Esophagus muscularis mucosa (tissue), 4 donors: ENCODE data around the gene RMDN2. TPM values are rescaled to one million over a fixed set of nuclear protein-coding genes. Genes with fewer than 3 reads are reported as not detected.

ENCODE experiments used
- DNase-seq: peaks from one replicate; pipeline ENCODE4 v3.0.0-alpha.2; 2017; ENCODE audit errors: extremely low spot score
- H3K27ac ChIP-seq, 4 donors: fragments of 200-600 bp; sonication (generic); replicated peaks in 1 of 4; 1 replicate in 3 of 4; 2 replicates in 1 of 4; pipeline ENCODE4 v1.5.1; 2016 to 2019; ENCODE audit warnings: mild to moderate bottlenecking in 1 of 4
- H3K27me3 ChIP-seq, 4 donors: fragments of 200-600 bp; sonication (generic); one replicate each; pipeline versions ENCODE4 v1.5.1 to v1.6.0; 2016 to 2019
- H3K36me3 ChIP-seq, 4 donors: fragments of 200-600 bp; sonication (generic); one replicate each; pipeline ENCODE4 v1.5.1; 2016 to 2019
- H3K4me1 ChIP-seq, 4 donors: fragments of 200-600 bp; sonication (generic); one replicate each; pipeline ENCODE4 v1.5.1; 2016 to 2019
- H3K4me3 ChIP-seq, 4 donors: fragments of 200-600 bp; sonication (generic); 1 replicate in 2 of 4; 2 replicates in 2 of 4; pipeline ENCODE4 v1.5.1; 2016 to 2019; ENCODE audit warnings: mild to moderate bottlenecking in 4 of 4, moderate library complexity in 1 of 4
- H3K9me3 ChIP-seq, 4 donors: fragments of 200-600 bp; sonication (generic); 1 replicate in 3 of 4; 2 replicates in 1 of 4; pipeline ENCODE4 v1.5.1; 2016 to 2019
- EP300 ChIP-seq: sonication (generic); formaldehyde crosslinking; IDR thresholded peaks from one replicate; pipeline ENCODE4 v1.6.1; 2017; ENCODE audit warnings: antibody characterized with exemption
- POLR2A ChIP-seq: fragments of 450-650 bp; IDR thresholded peaks from one replicate; pipeline ENCODE4 v1.6.1; 2017; ENCODE audit warnings: antibody characterized with exemption, moderate library complexity, mild to moderate bottlenecking, low read depth
- POLR2AphosphoS5 ChIP-seq, 2 donors: sonication (generic); formaldehyde crosslinking; IDR thresholded peaks; one replicate each; pipeline ENCODE4 v1.6.1; 2017; ENCODE audit warnings: antibody characterized with exemption in 2 of 2
- WGBS: methylation state at CpG from one replicate; pipeline ENCODE4 v1.1.5; 2018; 5-methylcytosine and 5-hydroxymethylcytosine counted together
- intact Hi-C: fragments of 100-400 bp; cut with DNase I; formaldehyde crosslinking; loops from one replicate; pipeline ENCODE4 v1.15.1; 2023
- total RNA-seq, 4 donors: library from RNA; depleted of rRNA; stranded (reverse); fragments of >200 nt; gene quantifications; one replicate each; pipeline versions ENCODE4 v1.1.0 to v1.2.1, GENCODE V29; 2016
- TF ChIP-seq, protein P1 (sequence below), 3 experiments: fragments of 200-600 bp in 2 of 3; fragments of 450-650 bp in 1 of 3; sonication (generic) in 2 of 3; IDR thresholded peaks; one replicate each; pipeline ENCODE4 v1.5.1; 2017 to 2019; ENCODE audit warnings: antibody characterized with exemption in 3 of 3, mild to moderate bottlenecking in 2 of 3, moderate library complexity in 1 of 3

Gene RMDN2
- total RNA-seq, 4 donors from 2014 or later: 11.0 to 22.8 (median 13.2) TPM

DNA sequence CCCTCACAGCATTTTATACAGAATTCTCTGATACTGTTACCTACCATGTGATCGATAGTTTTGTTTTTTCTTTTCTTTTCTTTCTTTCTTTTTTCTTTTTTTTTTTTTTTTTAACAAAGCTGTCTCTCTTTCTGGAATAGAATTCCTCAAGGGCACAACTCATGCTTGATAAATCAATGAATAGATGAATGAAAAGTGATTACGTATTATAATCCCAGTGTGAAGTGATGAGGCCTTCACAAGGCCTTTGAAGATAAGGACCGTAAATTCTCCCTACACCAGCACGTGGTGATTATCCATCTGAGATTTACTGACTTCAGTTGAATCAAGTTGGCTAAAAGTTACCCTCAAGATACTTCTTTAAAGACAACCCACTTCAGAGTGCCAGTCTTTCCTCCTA is 46.6 kb upstream of the RMDN2 start:
- peaks cover 5 to 32% (median 24%) of the 10 kb centered on the region in 4 donors for H3K4me1 ChIP-seq
- no peak overlapping the region for H3K27ac ChIP-seq
- H3K4me3 ChIP-seq: no peak overlapping the region
- no peaks in the 10 kb centered on the region for H3K36me3 ChIP-seq
- H3K27me3 ChIP-seq: no peaks in the 10 kb centered on the region
- no peaks in the 10 kb centered on the region for H3K9me3 ChIP-seq
- 86% methylated on average over 3 of the region's 4 CpGs for WGBS
- intact Hi-C loops: loop anchor here (5.0 kb wide), 3 partner anchors 46 to 481 kb away; no protein-coding TSS in a partner anchor
- TF ChIP-seq, protein P1, sequence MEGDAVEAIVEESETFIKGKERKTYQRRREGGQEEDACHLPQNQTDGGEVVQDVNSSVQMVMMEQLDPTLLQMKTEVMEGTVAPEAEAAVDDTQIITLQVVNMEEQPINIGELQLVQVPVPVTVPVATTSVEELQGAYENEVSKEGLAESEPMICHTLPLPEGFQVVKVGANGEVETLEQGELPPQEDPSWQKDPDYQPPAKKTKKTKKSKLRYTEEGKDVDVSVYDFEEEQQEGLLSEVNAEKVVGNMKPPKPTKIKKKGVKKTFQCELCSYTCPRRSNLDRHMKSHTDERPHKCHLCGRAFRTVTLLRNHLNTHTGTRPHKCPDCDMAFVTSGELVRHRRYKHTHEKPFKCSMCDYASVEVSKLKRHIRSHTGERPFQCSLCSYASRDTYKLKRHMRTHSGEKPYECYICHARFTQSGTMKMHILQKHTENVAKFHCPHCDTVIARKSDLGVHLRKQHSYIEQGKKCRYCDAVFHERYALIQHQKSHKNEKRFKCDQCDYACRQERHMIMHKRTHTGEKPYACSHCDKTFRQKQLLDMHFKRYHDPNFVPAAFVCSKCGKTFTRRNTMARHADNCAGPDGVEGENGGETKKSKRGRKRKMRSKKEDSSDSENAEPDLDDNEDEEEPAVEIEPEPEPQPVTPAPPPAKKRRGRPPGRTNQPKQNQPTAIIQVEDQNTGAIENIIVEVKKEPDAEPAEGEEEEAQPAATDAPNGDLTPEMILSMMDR (IDR thresholded peaks at IDR 0.05): no peak
- no peak for DNase-seq

DNA sequence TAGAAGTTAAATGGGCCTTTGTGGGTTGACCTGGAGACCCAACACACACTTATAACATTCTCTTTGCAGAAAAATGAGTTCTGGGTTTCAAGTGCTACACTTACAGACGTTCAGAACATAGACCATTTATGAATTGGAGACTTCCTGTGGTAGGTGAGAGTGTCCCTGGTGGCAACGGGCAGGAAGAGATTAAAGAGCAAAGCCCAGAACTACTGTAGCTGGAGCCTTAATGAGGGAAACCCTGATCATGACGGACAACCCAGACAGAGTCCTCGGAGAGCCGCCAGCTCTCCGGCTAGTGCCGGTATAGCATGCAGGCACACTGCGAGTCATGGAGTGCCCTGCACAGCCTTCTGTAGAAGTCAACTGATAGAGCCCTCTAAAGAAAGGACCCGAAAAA is 44.5 kb upstream of the RMDN2 start:
- Histone ChIP-seq H3K36me3 (no peaks in the 10 kb centered on the region), H3K9me3 (no peaks in the 10 kb centered on the region), H3K27ac (no peak overlapping the region), H3K4me1 (peaks cover 0 to 18% (median 14%) of the 10 kb centered on the region in 4 donors), H3K27me3 (no peaks in the 10 kb centered on the region), H3K4me3 (no peak overlapping the region)
- TF ChIP-seq POLR2AphosphoS5 (IDR thresholded peaks at IDR 0.05): no peak
- TF ChIP-seq, protein P1 (IDR thresholded peaks at IDR 0.05): no peak
- no peak for TF ChIP-seq POLR2A
- no peak for TF ChIP-seq EP300
- DNase-seq: no peak
- WGBS: 71% methylated on average over 9 of the region's 9 CpGs
- intact Hi-C loops: no loop called here

DNA sequence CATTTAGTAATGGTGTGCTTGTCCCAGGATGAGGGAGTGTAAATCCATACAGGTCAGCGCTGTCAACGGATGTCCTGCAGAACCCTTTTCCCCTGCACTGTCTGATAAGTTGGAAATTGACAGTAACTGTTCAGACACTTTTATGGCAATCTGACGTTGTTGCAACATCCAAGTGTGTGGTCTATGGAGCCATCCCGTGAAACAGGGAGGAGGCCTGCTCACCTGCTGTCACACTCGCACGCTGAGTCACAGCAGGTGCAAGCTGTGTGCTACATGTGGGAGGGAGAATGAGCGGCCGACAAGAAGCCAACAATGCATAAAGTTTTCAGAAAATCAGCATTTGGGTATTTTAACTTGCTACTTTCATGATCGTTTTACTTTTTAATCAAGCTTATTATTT is 43.7 kb upstream of the RMDN2 start:
- Histone ChIP-seq H3K27me3 (no peaks in the 10 kb centered on the region), H3K36me3 (no peaks in the 10 kb centered on the region), H3K27ac (no peak overlapping the region), H3K9me3 (no peaks in the 10 kb centered on the region), H3K4me3 (no peak overlapping the region), H3K4me1 (peaks cover 0 to 10% (median 6%) of the 10 kb centered on the region in 4 donors)
- no peak for DNase-seq
- WGBS: 81% methylated on average over 9 of the region's 9 CpGs
- intact Hi-C loops: no loop called here
- no peak for TF ChIP-seq POLR2AphosphoS5 (IDR thresholded peaks at IDR 0.05)
- TF ChIP-seq, protein P1 (IDR thresholded peaks at IDR 0.05): no peak
- TF ChIP-seq POLR2A: no peak
- TF ChIP-seq EP300: no peak

DNA sequence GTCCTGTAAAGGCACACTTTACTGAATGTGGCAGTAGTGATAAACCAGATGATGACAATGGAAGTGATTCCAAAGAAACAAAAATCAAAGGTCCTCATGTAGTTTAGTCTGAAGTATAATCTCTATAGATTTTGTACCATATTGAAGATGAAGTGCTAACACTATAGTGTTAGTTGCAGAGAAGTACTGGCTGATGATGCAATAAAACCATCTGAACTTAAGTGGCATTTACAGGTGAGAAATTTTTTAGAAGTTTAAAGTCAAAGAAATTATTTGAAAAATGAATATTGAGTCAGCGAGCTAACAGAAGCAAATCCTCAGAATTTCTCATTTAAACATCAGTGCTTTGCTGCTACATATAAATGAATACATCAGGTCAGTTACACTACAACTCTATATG is 43.1 kb upstream of the RMDN2 start:
- DNase-seq: no peak
- no peak for TF ChIP-seq POLR2A
- TF ChIP-seq, protein P1 (IDR thresholded peaks at IDR 0.05): no peak
- intact Hi-C loops: no loop called here
- H3K27me3 ChIP-seq: no peaks in the 10 kb centered on the region
- peaks cover 0 to 4% (median 3%) of the 10 kb centered on the region in 4 donors for H3K4me1 ChIP-seq
- H3K36me3 ChIP-seq: no peaks in the 10 kb centered on the region
- 88% methylated on average over 1 of the region's 1 CpG for WGBS
- H3K9me3 ChIP-seq: no peaks in the 10 kb centered on the region
- H3K27ac ChIP-seq: no peak overlapping the region
- H3K4me3 ChIP-seq: no peak overlapping the region

DNA sequence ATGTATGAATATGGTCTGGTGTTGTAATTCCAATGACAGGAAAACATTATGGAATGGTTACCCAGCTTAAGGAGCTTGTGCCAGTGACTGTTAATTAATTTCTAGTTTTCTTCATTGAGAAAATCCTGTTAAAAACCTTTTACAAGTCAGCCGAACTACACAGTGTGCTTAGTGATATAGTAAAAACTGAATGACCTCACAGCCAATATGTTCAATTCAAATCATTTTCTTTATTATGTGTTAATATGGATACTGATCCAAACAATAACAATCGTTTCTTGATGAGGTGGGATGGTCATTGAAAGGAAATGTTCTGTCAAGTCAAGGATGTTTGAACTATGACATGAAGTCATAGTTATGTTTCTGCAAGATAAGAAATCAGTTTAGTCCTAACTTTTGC is 41.6 kb upstream of the RMDN2 start:
- Histone ChIP-seq H3K27me3 (no peaks in the 10 kb centered on the region), H3K9me3 (no peaks in the 10 kb centered on the region), H3K27ac (no peak overlapping the region), H3K36me3 (no peaks in the 10 kb centered on the region), H3K4me1 (no peaks in the 10 kb centered on the region), H3K4me3 (no peak overlapping the region)
- WGBS: 82% methylated on average over 2 of the region's 2 CpGs
- no peak for DNase-seq
- intact Hi-C loops: no loop called here
- TF ChIP-seq EP300 (no peak), POLR2AphosphoS5 (IDR thresholded peaks at IDR 0.05) (no peak)
- TF ChIP-seq, protein P1 (IDR thresholded peaks at IDR 0.05): no peak
